Heart left ventricle (tissue), 16 donors: ENCODE results near the gene SH3TC1. TPM values are rescaled to one million over a fixed set of nuclear protein-coding genes. Genes with fewer than 3 reads are reported as not detected.

Experiments used
- ATAC-seq, 4 donors: fragments of 200-7000 bp; cut with Tn5 transposase; one replicate each; pipeline ENCODE4 v1.9.1; 2020 to 2022; ENCODE audit warnings: moderate library complexity in 4 of 4, mild to moderate bottlenecking in 3 of 4, moderate number of reproducible peaks in 1 of 4
- DNase-seq, 5 donors: peaks; one replicate each; pipeline ENCODE4 v3.0.0-alpha.2; 2020
- H3K27ac ChIP-seq, 12 donors: fragments of 200-600 bp; sonication (generic) in 4 of 12; one replicate each; pipeline versions ENCODE4 v1.5.0 to v1.8.0; 2016 to 2022; ENCODE audit warnings: mild to moderate bottlenecking in 2 of 12
- H3K27me3 ChIP-seq, 9 donors: fragments of 200-600 bp; sonication (generic) in 2 of 9; one replicate each; pipeline versions ENCODE4 v1.5.1 to v1.8.0; 2016 to 2022; ENCODE audit warnings: mild to moderate bottlenecking in 3 of 9
- H3K36me3 ChIP-seq, 9 donors: fragments of 200-600 bp; sonication (generic) in 2 of 9; one replicate each; pipeline versions ENCODE4 v1.5.0 to v1.8.0; 2018 to 2022; ENCODE audit warnings: mild to moderate bottlenecking in 2 of 9
- H3K4me1 ChIP-seq, 12 donors: fragments of 200-600 bp; sonication (generic) in 4 of 12; one replicate each; pipeline versions ENCODE4 v1.5.0 to v1.8.0; 2016 to 2022; ENCODE audit warnings: mild to moderate bottlenecking in 3 of 12
- H3K4me3 ChIP-seq, 12 donors: fragments of 200-600 bp; sonication (generic) in 4 of 12; one replicate each; pipeline versions ENCODE4 v1.5.0 to v1.8.0; 2017 to 2022; ENCODE audit warnings: mild to moderate bottlenecking in 9 of 12, moderate library complexity in 4 of 12
- H3K9me3 ChIP-seq, 12 donors: fragments of 200-600 bp; sonication (generic) in 4 of 12; one replicate each; pipeline versions ENCODE4 v1.5.0 to v1.8.0; 2016 to 2022; ENCODE audit warnings: mild to moderate bottlenecking in 1 of 12
- POLR2A ChIP-seq, 2 donors: fragments of 450-650 bp; IDR thresholded peaks; one replicate each; pipeline ENCODE4 v1.6.1; 2017; ENCODE audit warnings: antibody characterized with exemption in 2 of 2, mild to moderate bottlenecking in 2 of 2, moderate library complexity in 2 of 2
- WGBS, 4 donors: extraction: QIAGEN DNeasy Blood & Tissue Kit in 2 of 4; methylation state at CpG; one replicate each; pipeline versions ENCODE4 v1.1.5 to v1.1.7; 2013 to 2018; 5-methylcytosine and 5-hydroxymethylcytosine counted together
- intact Hi-C, 10 donors: fragments of 100-400 bp; cut with DNase I; formaldehyde crosslinking; loops; one replicate each; pipeline versions ENCODE4 v1.11.1 to v1.14.2; 2022
- polyA plus RNA-seq, 2 donors: library from polyadenylated mRNA; stranded (reverse); fragments of 200-250 nt; gene quantifications; one replicate each; pipeline ENCODE4 v1.2.3, GENCODE V29; 2013
- total RNA-seq, 9 donors: library from RNA; depleted of rRNA in 2 of 9; stranded (reverse); fragments of >200 nt in 2 of 9; fragmentation: NEBNext Ultra II Directional in 3 of 9; extraction: Animal tissue kit (Norgen Biotek cat#: 25700) in 3 of 9; gene quantifications; one replicate each; pipeline versions ENCODE4 v1.1.0 to v1.2.4, GENCODE V29; 2016 to 2023
- TF ChIP-seq, protein P1 (sequence below), 12 donors: fragments of 200-600 bp; sonication (generic) in 4 of 12; IDR thresholded peaks; one replicate each; pipeline versions ENCODE4 v1.5.0 to v1.8.0; 2018 to 2022; ENCODE audit warnings: antibody characterized with exemption in 12 of 12, mild to moderate bottlenecking in 5 of 12
- donor health status: ischemic (EF 13 %, LVEDD 7.1; RV severe dilation, severe dysfunction).
- donor health status: healthy with polysubstance abuse.
- donor health status: DM: no; HTN: yes; CAD: no.
- donor health status: DM: no; HTN: no; CAD: no.
- donor health status: ischemic (EF 25% LVEDD 6.9; RV normal size, moderate dysfunction).
- donor health status: ischemic (EF 25% LVEDD 5.7; RV mildly dilated, moderate dysfunction).
- donor health status: healthy.
- donor health status: DM: yes; HTN: yes; CAD: no.
- donor health status: ischemic (EF 35%, LVEDD 5.7; RV mildly dilated, moderate dysfunction).
- donor health status: nonischemic (EF 11% LVEDD 7.7; RV severe dilation, severe dysfunction).
- donor health status: DM: yes; HTN: yes; CAD: no.
- donor health status: PGD.
- donor health status: ischemic (EF 29% LVEDD 5.4; RV normal size, mild dysfunction).
- donor health status: nonischemic (EF 23%, LVEDD 6.1; RV moderate dilation, normal function).

SH3TC1 gene
- total and polyA plus RNA-seq, 11 donors, result 5.8 to 45.9 (median 10.9) TPM

- H3K27ac ChIP-seq, result peak overlapping the region in 10 of 12 donors; percentile 32 to 84 (median 59)
- peak; percentile 82 to 90 (median 86) for ATAC-seq
These were observed 87.1 kb downstream of the SH3TC1 start for GRCh38 chr4:8285976-8286718.

GRCh38 chr4:8286719-8287342 is 87.7 kb downstream of the SH3TC1 start:
- intact Hi-C loops, result loop anchor here in 2 of 10 donors (1.0 to 2.0 kb wide), 2 partner anchors 32 kb away; no protein-coding TSS in a partner anchor
- ATAC-seq (no peak), DNase-seq (peak in 3 of 5 donors; percentile 20 to 52 (median 23))
- Histone ChIP-seq H3K9me3 (no peaks in the 10 kb centered on the region), H3K4me3 (no peak overlapping the region), H3K27me3 (no peaks in the 10 kb centered on the region), H3K36me3 (peaks cover 0 to 32% (median 4%) of the 10 kb centered on the region in 9 donors), H3K4me1 (peaks cover 0 to 29% (median 13%) of the 10 kb centered on the region in 12 donors), H3K27ac (peak overlapping the region in 8 of 12 donors; percentile 23 to 84 (median 56))
- 74 to 90% (median 81%) methylated on average over 6 to 15 of the region's 15 CpGs for WGBS, 4 donors
- TF ChIP-seq, protein P1, sequence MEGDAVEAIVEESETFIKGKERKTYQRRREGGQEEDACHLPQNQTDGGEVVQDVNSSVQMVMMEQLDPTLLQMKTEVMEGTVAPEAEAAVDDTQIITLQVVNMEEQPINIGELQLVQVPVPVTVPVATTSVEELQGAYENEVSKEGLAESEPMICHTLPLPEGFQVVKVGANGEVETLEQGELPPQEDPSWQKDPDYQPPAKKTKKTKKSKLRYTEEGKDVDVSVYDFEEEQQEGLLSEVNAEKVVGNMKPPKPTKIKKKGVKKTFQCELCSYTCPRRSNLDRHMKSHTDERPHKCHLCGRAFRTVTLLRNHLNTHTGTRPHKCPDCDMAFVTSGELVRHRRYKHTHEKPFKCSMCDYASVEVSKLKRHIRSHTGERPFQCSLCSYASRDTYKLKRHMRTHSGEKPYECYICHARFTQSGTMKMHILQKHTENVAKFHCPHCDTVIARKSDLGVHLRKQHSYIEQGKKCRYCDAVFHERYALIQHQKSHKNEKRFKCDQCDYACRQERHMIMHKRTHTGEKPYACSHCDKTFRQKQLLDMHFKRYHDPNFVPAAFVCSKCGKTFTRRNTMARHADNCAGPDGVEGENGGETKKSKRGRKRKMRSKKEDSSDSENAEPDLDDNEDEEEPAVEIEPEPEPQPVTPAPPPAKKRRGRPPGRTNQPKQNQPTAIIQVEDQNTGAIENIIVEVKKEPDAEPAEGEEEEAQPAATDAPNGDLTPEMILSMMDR (IDR thresholded peaks at IDR 0.05), result no peak
- TF ChIP-seq POLR2A (IDR thresholded peaks at IDR 0.05), result no peak

More at GRCh38 chr4:8285976-8286718, 87.1 kb downstream of the SH3TC1 start:
- WGBS, 4 donors, result 48 to 69% (median 61%) methylated on average over 23 of the region's 23 CpGs
- Histone ChIP-seq H3K4me1 (peaks cover 0 to 35% (median 19%) of the 10 kb centered on the region in 12 donors), H3K9me3 (no peaks in the 10 kb centered on the region), H3K27me3 (no peaks in the 10 kb centered on the region), H3K36me3 (peaks cover 0 to 26% (median 0%) of the 10 kb centered on the region in 9 donors), H3K4me3 (no peak overlapping the region)
- DNase-seq, result peak; percentile 67 to 89 (median 81)
- intact Hi-C loops, result loop anchor here in 2 of 10 donors (1.0 to 2.0 kb wide), 2 partner anchors 33 kb away; no protein-coding TSS in a partner anchor
- TF ChIP-seq, protein P1 (IDR thresholded peaks at IDR 0.05), result no peak
- TF ChIP-seq POLR2A (IDR thresholded peaks at IDR 0.05), result no peak

GRCh38 chr4:8287343-8288280 is 88.5 kb downstream of the SH3TC1 start:
- Histone ChIP-seq H3K27me3 (no peaks in the 10 kb centered on the region), H3K27ac (peak overlapping the region in 3 of 12 donors; percentile 23 to 84 (median 79)), H3K4me1 (peaks cover 0 to 24% (median 10%) of the 10 kb centered on the region in 12 donors), H3K4me3 (no peak overlapping the region), H3K36me3 (peaks cover 0 to 40% (median 9%) of the 10 kb centered on the region in 9 donors), H3K9me3 (no peaks in the 10 kb centered on the region)
- WGBS, 4 donors, result 88 to 92% (median 90%) methylated on average over 17 to 18 of the region's 18 CpGs
- DNase-seq, result peak in 4 of 5 donors; percentile 6 to 40 (median 22)
- intact Hi-C loops, result loop anchor here in 1 of 10 donors (2.0 kb wide), 1 partner anchor 31 kb away; no protein-coding TSS in a partner anchor
- no peak for TF ChIP-seq POLR2A (IDR thresholded peaks at IDR 0.05)
- TF ChIP-seq, protein P1 (IDR thresholded peaks at IDR 0.05), result no peak
- no peak for ATAC-seq
